Adrenal gland (tissue), 5 donors: Measurements from ENCODE around the gene ADARB2.

Experiments used
- CTCF ChIP-seq, 6 experiments: fragments of 450-650 bp in 4 of 6; fragments of 200-600 bp in 2 of 6; sonication (generic) in 1 of 6; IDR thresholded peaks; 1 replicate in 5 of 6; 2 replicates in 1 of 6; pipeline versions ENCODE4 v1.5.1 to v1.8.0; 2016 to 2021; ENCODE audit warnings: antibody characterized with exemption in 6 of 6, mild to moderate bottlenecking in 2 of 6, moderate library complexity in 1 of 6
- POLR2A ChIP-seq, 2 donors: fragments of 450-650 bp; IDR thresholded peaks; one replicate each; pipeline ENCODE4 v1.6.1; 2017; ENCODE audit warnings: antibody characterized with exemption in 2 of 2, mild to moderate bottlenecking in 2 of 2, moderate library complexity in 1 of 2
- donor health status: DM: no; HTN: no; CAD: no.

DNA sequence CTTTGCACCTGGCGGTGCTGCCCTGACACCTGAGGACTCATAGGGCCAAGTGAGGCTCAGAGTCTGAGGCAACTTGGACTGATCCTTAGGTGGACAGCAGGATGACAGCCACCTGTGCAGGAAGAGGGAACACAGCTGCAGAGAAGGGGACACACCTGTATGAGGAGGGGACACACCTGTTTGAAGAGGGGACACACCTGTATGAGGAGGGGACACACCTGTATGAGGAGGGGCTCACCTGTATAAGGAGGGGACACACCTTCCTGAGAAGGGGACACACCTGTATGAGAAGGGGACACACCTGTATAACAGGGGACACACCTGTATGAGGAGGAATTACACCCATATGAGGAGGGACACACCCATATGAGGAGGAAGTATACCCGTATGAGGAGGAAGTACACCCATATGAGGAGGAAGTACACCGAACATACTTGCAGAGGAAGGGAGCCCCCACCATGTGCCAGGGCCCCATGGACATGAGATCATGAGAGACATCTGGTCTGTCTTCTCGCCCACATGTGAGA is 285.9 kb downstream of the ADARB2 start:
- TF ChIP-seq CTCF (IDR thresholded peaks at IDR 0.05), result no peak
- TF ChIP-seq POLR2A (IDR thresholded peaks at IDR 0.05), result no peak
